NB4 (cell line): Measurements from ENCODE around the gene SCYGR2.

Source experiments
- POLR2A ChIP-seq: IDR thresholded peaks from 2 replicates; pipeline ENCODE4 v1.6.1; 2011; ENCODE audit warnings: mild to moderate bottlenecking; ENCODE audit not compliant: insufficient read length; ENCODE audit errors: extremely low read depth
- TF ChIP-seq, protein P1 (sequence below): IDR thresholded peaks from one replicate; pipeline ENCODE4 v1.5.1; 2012; ENCODE audit warnings: low read depth, low read length

DNA sequence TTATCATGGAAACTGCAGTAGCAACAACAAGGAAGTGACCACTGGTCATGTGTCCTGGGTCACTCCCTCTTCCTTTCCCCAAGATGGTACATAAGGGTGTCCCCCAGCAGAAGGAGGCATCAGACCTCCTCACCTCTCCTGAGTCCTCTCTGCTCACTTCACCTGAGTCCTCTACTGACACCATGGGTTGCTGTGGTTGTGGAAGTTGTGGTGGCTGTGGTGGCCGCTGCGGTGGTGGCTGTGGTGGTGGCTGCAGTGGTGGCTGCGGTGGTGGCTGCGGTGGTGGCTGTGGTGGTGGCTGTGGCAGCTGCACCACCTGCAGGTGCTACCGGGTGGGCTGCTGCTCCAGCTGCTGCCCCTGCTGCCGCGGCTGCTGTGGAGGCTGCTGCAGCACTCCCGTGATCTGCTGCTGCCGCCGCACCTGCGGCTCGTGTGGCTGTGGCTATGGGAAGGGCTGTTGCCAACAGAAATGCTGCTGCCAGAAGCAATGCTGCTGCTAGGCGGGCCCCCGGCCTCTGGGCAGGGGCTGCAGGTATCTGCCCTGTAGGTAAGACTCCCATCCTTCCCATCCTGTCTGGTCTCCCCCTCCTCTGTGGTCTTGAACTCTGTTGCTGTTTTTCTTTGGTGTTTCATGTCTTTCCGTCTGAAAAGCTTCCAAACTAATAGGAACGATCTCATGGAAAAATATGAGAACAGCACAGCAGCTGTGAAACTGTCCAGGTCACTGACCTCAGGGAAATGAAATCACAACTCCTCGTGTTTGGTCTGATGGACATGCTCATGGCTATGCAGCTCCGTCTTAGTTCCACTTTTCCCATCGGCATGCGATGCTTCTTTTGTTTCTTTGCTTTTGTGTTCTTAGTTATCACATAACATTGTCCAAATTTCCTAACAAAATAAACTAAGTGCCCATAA, 18.9 kb downstream of the SCYGR2 start, which contains the start of gene SCYGR4:
- TF ChIP-seq, protein P1, sequence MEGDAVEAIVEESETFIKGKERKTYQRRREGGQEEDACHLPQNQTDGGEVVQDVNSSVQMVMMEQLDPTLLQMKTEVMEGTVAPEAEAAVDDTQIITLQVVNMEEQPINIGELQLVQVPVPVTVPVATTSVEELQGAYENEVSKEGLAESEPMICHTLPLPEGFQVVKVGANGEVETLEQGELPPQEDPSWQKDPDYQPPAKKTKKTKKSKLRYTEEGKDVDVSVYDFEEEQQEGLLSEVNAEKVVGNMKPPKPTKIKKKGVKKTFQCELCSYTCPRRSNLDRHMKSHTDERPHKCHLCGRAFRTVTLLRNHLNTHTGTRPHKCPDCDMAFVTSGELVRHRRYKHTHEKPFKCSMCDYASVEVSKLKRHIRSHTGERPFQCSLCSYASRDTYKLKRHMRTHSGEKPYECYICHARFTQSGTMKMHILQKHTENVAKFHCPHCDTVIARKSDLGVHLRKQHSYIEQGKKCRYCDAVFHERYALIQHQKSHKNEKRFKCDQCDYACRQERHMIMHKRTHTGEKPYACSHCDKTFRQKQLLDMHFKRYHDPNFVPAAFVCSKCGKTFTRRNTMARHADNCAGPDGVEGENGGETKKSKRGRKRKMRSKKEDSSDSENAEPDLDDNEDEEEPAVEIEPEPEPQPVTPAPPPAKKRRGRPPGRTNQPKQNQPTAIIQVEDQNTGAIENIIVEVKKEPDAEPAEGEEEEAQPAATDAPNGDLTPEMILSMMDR: no peak
- TF ChIP-seq POLR2A: no peak
